Spleen (tissue), 7 donors: ENCODE results near the gene FRYL.

Experiments
- CTCF ChIP-seq, 11 experiments: fragments of 200-600 bp in 7 of 11; fragments of 450-650 bp in 4 of 11; sonication (generic) in 4 of 11; IDR thresholded peaks in 8 of 11; conservative IDR thresholded peaks in 3 of 11; 1 replicate in 7 of 11; 2 replicates in 4 of 11; pipeline versions ENCODE4 v1.4.0 to v1.8.0; 2016 to 2021; ENCODE audit warnings: antibody characterized with exemption in 11 of 11, inconsistent platforms in 4 of 11, mild to moderate bottlenecking in 1 of 11
- POLR2A ChIP-seq, 3 donors: fragments of 450-650 bp; IDR thresholded peaks; one replicate each; pipeline ENCODE4 v1.5.1; 2017; ENCODE audit warnings: antibody characterized with exemption in 3 of 3, mild to moderate bottlenecking in 1 of 3
- POLR2AphosphoS5 ChIP-seq, 3 donors: sonication (generic); formaldehyde crosslinking; IDR thresholded peaks; one replicate each; pipeline ENCODE4 v1.5.1; 2017; ENCODE audit warnings: antibody characterized with exemption in 3 of 3
- donor health status: DM: no; HTN: no; CAD: no; lungs with moderate emphysema.
- donor health status: DM: no; HTN: no; CAD: no.
- donor health status: DM: no; HTN: no; CAD: no.

- no peak for TF ChIP-seq POLR2A (IDR thresholded peaks at IDR 0.05)
- TF ChIP-seq CTCF (IDR thresholded peaks at IDR 0.05 in 8 of 11, conservative IDR thresholded peaks at IDR 0.05 in 3 of 11) = no peak
- no peak for TF ChIP-seq POLR2AphosphoS5 (IDR thresholded peaks at IDR 0.05)
These were observed 208.6 kb downstream of the FRYL start for GRCh38 chr4:48571471-48571870.
